HG02623 (cell line): ENCODE data around the gene ZNRF1.

ENCODE experiments used
- ATAC-seq: cut with Tn5 transposase; IDR thresholded peaks from one replicate; pipeline ENCODE4 v1.9.1; 2021; ENCODE audit warnings: moderate library complexity; ENCODE audit not compliant: unreplicated experiment

The ZNRF1 gene

GRCh38 chr16:75058806-75059205, 60.0 kb downstream of the ZNRF1 start:
- no peak for ATAC-seq

GRCh38 chr16:75059411-75059810, 60.6 kb downstream of the ZNRF1 start:
- no peak for ATAC-seq

GRCh38 chr16:75060723-75061122, 61.9 kb downstream of the ZNRF1 start:
- no peak for ATAC-seq

- ATAC-seq = no peak
Measured at GRCh38 chr16:75061669-75062068, 62.8 kb downstream of the ZNRF1 start.

- no peak for ATAC-seq
Measured at GRCh38 chr16:75062135-75062975, 63.5 kb downstream of the ZNRF1 start.

- no peak for ATAC-seq
Measured at GRCh38 chr16:75062976-75063346, 64.1 kb downstream of the ZNRF1 start.

- ATAC-seq = no peak
Measured at GRCh38 chr16:75063549-75064088, 64.8 kb downstream of the ZNRF1 start.

GRCh38 chr16:75064403-75065148, 65.8 kb downstream of the ZNRF1 start:
- ATAC-seq = no peak

GRCh38 chr16:75065149-75065505, 66.3 kb downstream of the ZNRF1 start:
- ATAC-seq = no peak

GRCh38 chr16:75065521-75066149, 66.8 kb downstream of the ZNRF1 start:
- ATAC-seq = no peak

- ATAC-seq = no peak
Measured at GRCh38 chr16:75066861-75067447, 68.1 kb downstream of the ZNRF1 start.

GRCh38 chr16:75068085-75069031, 69.5 kb downstream of the ZNRF1 start:
- ATAC-seq = no peak

GRCh38 chr16:75070012-75070841, 71.4 kb downstream of the ZNRF1 start:
- ATAC-seq = no peak

- ATAC-seq = no peak
Measured at GRCh38 chr16:75071621-75072020, 72.8 kb downstream of the ZNRF1 start.

- ATAC-seq = no peak
Measured at GRCh38 chr16:75072239-75072947, 73.6 kb downstream of the ZNRF1 start.

- no peak for ATAC-seq
Measured at GRCh38 chr16:75073545-75074303, 74.9 kb downstream of the ZNRF1 start.

GRCh38 chr16:75074304-75074793, 75.5 kb downstream of the ZNRF1 start:
- no peak for ATAC-seq
